H1 (cell line): Measurements from ENCODE around the gene KIZ. TPM values are rescaled to one million over a fixed set of nuclear protein-coding genes. Genes with fewer than 3 reads are reported as not detected.

ENCODE experiments used
- CHD7 ChIP-seq: fragments of 300-600 bp; sonication (generic); IDR thresholded peaks from 2 replicates; pipeline ENCODE4 v1.7.1; 2012; ENCODE audit warnings: low read length, moderate library complexity, mild to moderate bottlenecking, inconsistent platforms; ENCODE audit not compliant: insufficient replicate concordance
- NRF1 ChIP-seq: IDR thresholded peaks from 2 replicates; pipeline ENCODE4 v1.6.1; 2011; ENCODE audit warnings: mild to moderate bottlenecking, low read depth, low read length, improper control_type of control experiment
- PHF8 ChIP-seq: fragments of 200-600 bp; sonication (generic); conservative IDR thresholded peaks from 2 replicates; pipeline ENCODE4 v1.7.1; 2012; ENCODE audit warnings: low read depth, mild to moderate bottlenecking, inconsistent platforms, low read length, moderate library complexity
- POLR2AphosphoS5 ChIP-seq: IDR thresholded peaks from 2 replicates; pipeline ENCODE4 v1.6.1; 2011; ENCODE audit warnings: low read depth, low read length
- RAD21 ChIP-seq, 2 experiments: IDR thresholded peaks in 1 of 2; conservative IDR thresholded peaks in 1 of 2; 2 replicates each; pipeline ENCODE4 v1.6.1; 2011; ENCODE audit warnings: low read depth in 2 of 2, low read length in 2 of 2, improper control_type of control experiment in 1 of 2, inconsistent platforms in 1 of 2, mild to moderate bottlenecking in 1 of 2, moderate library complexity in 1 of 2
- TAF1 ChIP-seq: IDR thresholded peaks from 2 replicates; pipeline ENCODE4 v1.6.1; 2011; ENCODE audit warnings: mild to moderate bottlenecking, low read depth, low read length
- polyA plus RNA-seq, 7 experiments: library from polyadenylated mRNA; depleted of rRNA in 3 of 7; stranded (reverse) in 5 of 7; unstranded in 2 of 7; fragments of >200 nt in 5 of 7; fragments of 200-250 nt in 2 of 7; gene quantifications; 1 replicate in 5 of 7; 2 replicates in 1 of 7; 4 replicates in 1 of 7; pipeline versions ENCODE4 v1.2.1 to v1.2.3, GENCODE V29; 2011 to 2013; ENCODE audit warnings: missing spikeins in 2 of 7, mixed read lengths in 2 of 7
- total RNA-seq: library from RNA; stranded (reverse); fragmentation: NEBNext Ultra II Directional; extraction: Animal tissue kit (Norgen Biotek cat#: 25700); gene quantifications from 2 replicates; pipeline ENCODE4 v1.2.1, GENCODE V29; 2021

The KIZ gene
- total and polyA plus RNA-seq, 2 of the 8 experiments (the other 6 are each of a cell fraction or from before 2014, with no cell fraction given) = 13.0 to 51.7 TPM

- TF ChIP-seq PHF8 = no peak
- no peak for TF ChIP-seq POLR2AphosphoS5
- no peak for TF ChIP-seq CHD7
- TF ChIP-seq NRF1 = no peak
- no peak for TF ChIP-seq TAF1
- TF ChIP-seq RAD21 (IDR thresholded peaks at IDR 0.05 in 1 of 2, conservative IDR thresholded peaks at IDR 0.05 in 1 of 2; ENCODE audit: low read depth in 2 of 2, low read length in 2 of 2) = no peak
Measured at GRCh38 chr20:21118138-21118537, 7.7 kb upstream of the KIZ start (continued).
